ENCODE results near the gene SLC35B1.

DNA sequence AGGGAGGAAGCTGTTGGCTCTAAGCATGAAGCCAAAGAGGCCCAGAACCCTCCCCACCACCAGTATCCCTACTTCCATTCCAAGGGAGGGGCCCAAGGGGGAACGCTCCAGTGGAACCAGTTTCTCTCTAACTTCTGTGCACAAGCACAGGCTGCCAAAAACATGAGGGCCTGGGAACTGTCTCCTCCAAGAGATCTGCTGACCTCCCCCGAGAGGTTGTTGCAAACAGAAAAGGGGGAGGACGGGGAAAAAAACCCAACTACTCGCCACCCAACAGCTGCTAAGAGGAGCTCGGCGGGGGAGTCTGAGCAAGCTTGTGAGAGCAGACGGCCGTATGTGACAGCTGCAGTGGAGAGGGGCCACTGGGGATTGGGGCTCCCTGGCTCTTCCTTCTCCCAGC lies 15.7 kb upstream of the SLC35B1 start:
- TF ChIP-seq, protein P1, sequence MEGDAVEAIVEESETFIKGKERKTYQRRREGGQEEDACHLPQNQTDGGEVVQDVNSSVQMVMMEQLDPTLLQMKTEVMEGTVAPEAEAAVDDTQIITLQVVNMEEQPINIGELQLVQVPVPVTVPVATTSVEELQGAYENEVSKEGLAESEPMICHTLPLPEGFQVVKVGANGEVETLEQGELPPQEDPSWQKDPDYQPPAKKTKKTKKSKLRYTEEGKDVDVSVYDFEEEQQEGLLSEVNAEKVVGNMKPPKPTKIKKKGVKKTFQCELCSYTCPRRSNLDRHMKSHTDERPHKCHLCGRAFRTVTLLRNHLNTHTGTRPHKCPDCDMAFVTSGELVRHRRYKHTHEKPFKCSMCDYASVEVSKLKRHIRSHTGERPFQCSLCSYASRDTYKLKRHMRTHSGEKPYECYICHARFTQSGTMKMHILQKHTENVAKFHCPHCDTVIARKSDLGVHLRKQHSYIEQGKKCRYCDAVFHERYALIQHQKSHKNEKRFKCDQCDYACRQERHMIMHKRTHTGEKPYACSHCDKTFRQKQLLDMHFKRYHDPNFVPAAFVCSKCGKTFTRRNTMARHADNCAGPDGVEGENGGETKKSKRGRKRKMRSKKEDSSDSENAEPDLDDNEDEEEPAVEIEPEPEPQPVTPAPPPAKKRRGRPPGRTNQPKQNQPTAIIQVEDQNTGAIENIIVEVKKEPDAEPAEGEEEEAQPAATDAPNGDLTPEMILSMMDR (IDR thresholded peaks at IDR 0.05) = no peak
- no peak for TF ChIP-seq POLR2A (IDR thresholded peaks at IDR 0.05)

Measured in right lobe of liver (tissue), 4 donors.